Left lung (tissue), 10 donors: ENCODE measurements around the gene TPCN2. TPM values are rescaled to one million over a fixed set of nuclear protein-coding genes. Genes with fewer than 3 reads are reported as not detected.

ENCODE experiments used
- ATAC-seq: fragments of 200-7000 bp; cut with Tn5 transposase; one replicate; pipeline ENCODE4 v1.9.1; 2020; ENCODE audit warnings: moderate library complexity
- DNase-seq, 4 donors: peaks; one replicate each; pipeline ENCODE4 v3.0.0-alpha.2; 2013 to 2020
- H3K27ac ChIP-seq, 2 donors: fragments of 200-600 bp; sonication (generic) in 1 of 2; one replicate each; pipeline versions ENCODE4 v1.5.0 to v1.8.0; 2020 to 2021
- H3K27me3 ChIP-seq, 2 donors: fragments of 200-600 bp; sonication (generic) in 1 of 2; one replicate each; pipeline versions ENCODE4 v1.5.0 to v1.8.0; 2020 to 2021
- H3K36me3 ChIP-seq, 2 donors: fragments of 200-600 bp; sonication (generic) in 1 of 2; one replicate each; pipeline versions ENCODE4 v1.5.0 to v1.8.0; 2020 to 2021
- H3K4me1 ChIP-seq, 2 donors: fragments of 200-600 bp; one replicate each; pipeline ENCODE4 v1.8.0; 2021
- H3K4me3 ChIP-seq, 2 donors: fragments of 200-600 bp; sonication (generic) in 1 of 2; one replicate each; pipeline versions ENCODE4 v1.5.0 to v1.8.0; 2020 to 2021; ENCODE audit warnings: mild to moderate bottlenecking in 1 of 2
- H3K9me3 ChIP-seq, 2 donors: fragments of 200-600 bp; sonication (generic) in 1 of 2; one replicate each; pipeline versions ENCODE4 v1.5.0 to v1.8.0; 2020 to 2021
- CTCF ChIP-seq, 2 donors: fragments of 200-600 bp; sonication (generic) in 1 of 2; IDR thresholded peaks; one replicate each; pipeline versions ENCODE4 v1.5.0 to v1.8.0; 2021; ENCODE audit warnings: antibody characterized with exemption in 2 of 2
- intact Hi-C, 2 donors: fragments of 100-400 bp; cut with DNase I; formaldehyde crosslinking; loops; one replicate each; pipeline versions ENCODE4 v1.11.2 to v1.14.2; 2022
- polyA plus RNA-seq, 6 donors: library from polyadenylated mRNA; unstranded; fragments of 120-200 nt; gene quantifications; one replicate each; pipeline ENCODE4 v1.2.1, GENCODE V29; 2013; ENCODE audit not compliant: insufficient read length in 6 of 6
- total RNA-seq, 2 donors: library from RNA; stranded (reverse); fragmentation: NEBNext Ultra II Directional; extraction: Animal tissue kit (Norgen Biotek cat#: 25700); gene quantifications; one replicate each; pipeline ENCODE4 v1.2.1, GENCODE V29; 2021
- donor health status: DM: no; HTN: yes; CAD: no.
- donor health status: DM: no; HTN: no; CAD: no.

TPCN2 gene
- total and polyA plus RNA-seq, 8 donors: 12.1 to 22.0 (median 14.9) TPM

DNA sequence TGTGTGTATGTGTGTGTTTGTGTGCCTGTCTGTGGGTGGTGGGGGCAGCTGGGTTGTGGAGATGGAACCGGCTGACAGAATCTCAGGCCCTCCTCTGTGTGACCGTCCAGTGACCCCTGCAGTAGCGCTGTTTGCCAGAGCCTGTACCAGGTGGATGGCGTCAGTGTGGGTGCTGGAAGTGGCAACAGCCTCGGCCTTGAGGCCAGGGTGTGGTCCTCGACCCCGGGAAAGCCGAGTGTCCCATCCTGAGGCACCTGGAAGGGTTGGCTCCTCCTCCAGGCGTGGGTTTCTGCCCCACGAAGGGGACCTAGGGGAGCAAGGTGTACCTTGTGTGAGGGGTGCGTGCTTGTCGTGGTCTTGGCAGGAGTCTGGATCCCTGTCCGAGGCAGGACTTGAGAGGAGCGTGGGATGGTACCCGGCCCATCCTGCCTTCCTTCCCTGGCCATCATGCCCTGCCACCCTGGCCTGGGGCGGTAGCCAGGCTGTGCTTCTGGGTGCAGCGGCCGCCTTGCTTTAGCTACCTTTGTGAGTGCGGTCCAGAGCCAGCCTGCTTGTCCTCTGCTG lies 16.5 kb downstream of the TPCN2 start:
- Histone ChIP-seq H3K9me3 (no peaks in the 10 kb centered on the region), H3K27me3 (no peaks in the 10 kb centered on the region), H3K36me3 (peaks cover 0 to 68% of the 10 kb centered on the region in 2 donors), H3K4me1 (no peaks in the 10 kb centered on the region), H3K4me3 (no peak overlapping the region), H3K27ac (no peak overlapping the region)
- ATAC-seq: no peak
- TF ChIP-seq CTCF (IDR thresholded peaks at IDR 0.05): no peak
- peak in 1 of 4 donors; percentile 58 for DNase-seq
- intact Hi-C loops: no loop called here

DNA sequence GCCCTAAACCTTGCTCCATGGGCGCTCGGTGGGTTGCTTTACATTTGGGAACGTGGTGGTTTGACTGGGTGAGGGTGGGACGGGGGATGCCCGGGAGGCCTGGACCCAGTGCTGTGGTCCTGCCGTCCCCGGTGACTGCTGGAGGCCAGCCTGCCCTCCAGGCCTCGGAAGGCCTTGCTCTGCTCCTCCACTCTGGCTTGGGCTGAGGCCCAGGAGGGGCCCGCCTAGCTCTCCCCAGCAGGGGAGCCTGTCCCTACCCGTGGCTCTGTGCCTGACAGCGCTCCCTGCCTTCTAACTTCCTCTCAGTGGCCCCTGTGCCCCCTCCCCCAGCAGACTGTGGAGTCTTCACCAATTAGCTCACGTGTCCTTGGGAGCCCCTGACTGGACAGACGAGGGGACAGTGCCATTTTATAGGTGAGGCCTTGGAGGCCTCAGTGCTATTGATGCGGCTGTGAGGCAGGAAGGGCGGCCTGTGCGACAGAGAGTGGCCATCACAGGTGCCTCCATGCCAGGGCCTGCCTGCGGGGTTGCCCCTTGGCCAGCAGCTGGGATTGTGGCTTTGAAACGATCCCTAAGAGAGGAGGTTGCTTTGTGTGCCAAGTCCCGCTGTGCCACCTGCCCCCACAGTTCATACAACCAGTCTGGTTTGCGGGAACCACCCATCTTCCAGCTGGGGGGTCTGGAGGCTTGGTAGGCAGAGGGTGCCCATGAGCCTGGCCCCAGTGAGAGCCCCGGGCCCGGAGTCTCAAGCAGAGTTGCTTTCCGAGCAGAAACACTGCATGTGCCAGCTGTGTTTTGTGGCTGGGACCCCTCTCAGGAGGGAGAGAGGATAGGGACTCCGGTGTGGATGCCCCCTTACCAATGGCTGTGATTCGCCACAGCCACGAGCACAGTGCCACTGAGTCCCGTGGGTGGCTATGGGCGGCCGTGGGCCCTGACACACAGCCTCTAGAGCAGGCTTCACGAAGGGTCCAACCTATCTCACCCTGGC lies 17.7 kb downstream of the TPCN2 start:
- intact Hi-C loops: no loop called here
- DNase-seq (peak in 1 of 4 donors; percentile 71), ATAC-seq (no peak)
- peaks cover 0 to 67% of the 10 kb centered on the region in 2 donors for H3K36me3 ChIP-seq
- no peak overlapping the region for H3K4me3 ChIP-seq
- H3K4me1 ChIP-seq: no peaks in the 10 kb centered on the region
- H3K9me3 ChIP-seq: no peaks in the 10 kb centered on the region
- no peak overlapping the region for H3K27ac ChIP-seq
- H3K27me3 ChIP-seq: no peaks in the 10 kb centered on the region
- TF ChIP-seq CTCF (IDR thresholded peaks at IDR 0.05): no peak

GRCh38 chr11:69067200-69067599 lies 18.5 kb downstream of the TPCN2 start:
- H3K36me3 ChIP-seq: peaks cover 0 to 74% of the 10 kb centered on the region in 2 donors
- no peak overlapping the region for H3K4me3 ChIP-seq
- ATAC-seq (no peak), DNase-seq (peak in 1 of 4 donors; percentile 75)
- intact Hi-C loops: no loop called here
- no peak overlapping the region for H3K27ac ChIP-seq
- H3K9me3 ChIP-seq: no peaks in the 10 kb centered on the region
- TF ChIP-seq CTCF (IDR thresholded peaks at IDR 0.05): no peak
- H3K4me1 ChIP-seq: no peaks in the 10 kb centered on the region
- H3K27me3 ChIP-seq: no peaks in the 10 kb centered on the region

DNA sequence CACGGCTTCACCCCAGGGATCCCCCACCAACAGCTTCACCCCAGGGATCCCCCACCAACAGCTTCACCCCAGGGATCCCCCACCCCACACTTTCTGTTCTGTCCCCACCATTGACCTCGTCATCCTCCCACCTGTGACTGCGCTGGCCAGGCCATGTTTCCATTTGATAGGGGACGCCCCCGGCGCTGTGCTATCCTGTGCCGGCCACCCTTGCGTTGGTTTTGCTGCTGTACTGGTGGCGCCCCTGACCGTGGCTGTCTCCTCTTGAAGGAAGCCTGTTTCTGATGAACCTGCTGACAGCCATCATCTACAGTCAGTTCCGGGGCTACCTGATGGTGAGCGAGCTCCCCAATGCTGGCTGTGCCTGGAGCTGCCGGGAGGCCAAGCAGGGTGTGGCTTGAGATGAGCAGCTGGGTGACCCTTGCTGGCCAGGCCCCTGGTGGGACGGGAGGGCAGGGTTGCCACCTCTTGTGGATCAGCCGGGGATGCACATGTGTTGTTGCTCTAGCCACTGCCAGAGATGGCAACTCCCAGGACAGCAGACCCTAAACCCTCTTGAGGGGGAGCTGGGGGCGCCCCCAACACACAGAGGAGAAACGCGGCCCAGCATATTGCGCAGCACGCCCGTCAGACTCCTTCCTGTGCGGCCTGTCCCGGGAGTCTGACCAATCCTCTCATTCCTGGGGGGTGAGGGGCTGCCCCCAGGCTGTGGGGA lies 22.5 kb downstream of the TPCN2 start:
- Histone ChIP-seq H3K4me1 (no peaks in the 10 kb centered on the region), H3K27me3 (no peaks in the 10 kb centered on the region), H3K4me3 (no peak overlapping the region), H3K9me3 (no peaks in the 10 kb centered on the region), H3K36me3 (peaks cover 0 to 77% of the 10 kb centered on the region in 2 donors), H3K27ac (no peak overlapping the region)
- intact Hi-C loops: no loop called here
- DNase-seq (peak in 1 of 4 donors; percentile 55), ATAC-seq (no peak)
- TF ChIP-seq CTCF (IDR thresholded peaks at IDR 0.05): no peak

DNA sequence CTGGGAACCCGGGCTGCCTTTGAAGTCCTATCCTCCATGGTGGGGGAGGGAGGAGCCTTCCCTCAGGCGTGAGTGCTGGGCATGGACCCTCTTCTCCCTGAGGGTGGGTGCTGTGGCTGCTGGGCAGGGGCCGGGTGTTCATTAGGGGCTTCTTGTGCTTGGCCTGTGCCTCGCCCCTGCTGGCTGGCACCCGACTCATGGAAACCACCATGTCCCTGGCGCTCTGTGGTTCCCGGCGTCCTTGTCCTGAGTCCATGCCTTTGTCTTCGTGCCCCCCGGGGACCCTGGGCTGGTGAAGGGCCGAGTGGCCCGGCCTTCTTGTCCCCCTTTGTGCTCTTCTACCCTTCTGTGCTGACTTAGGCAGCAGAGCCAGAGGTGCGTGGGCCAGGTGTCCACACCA lies 23.2 kb downstream of the TPCN2 start:
- no peak overlapping the region for H3K4me3 ChIP-seq
- H3K9me3 ChIP-seq: no peaks in the 10 kb centered on the region
- H3K4me1 ChIP-seq: no peaks in the 10 kb centered on the region
- TF ChIP-seq CTCF (IDR thresholded peaks at IDR 0.05): no peak
- H3K27ac ChIP-seq: no peak overlapping the region
- intact Hi-C loops: no loop called here
- no peak for DNase-seq
- ATAC-seq: no peak
- no peaks in the 10 kb centered on the region for H3K27me3 ChIP-seq
- peaks cover 0 to 72% of the 10 kb centered on the region in 2 donors for H3K36me3 ChIP-seq
